ENCODE data around the gene KRTAP2-4. TPM values are rescaled to one million over a fixed set of nuclear protein-coding genes. Genes with fewer than 3 reads are reported as not detected.
"Not testable (repeated sequence)": the region's sequence is repeated elsewhere in the genome, so short reads cannot be mapped to it uniquely, and the experiment has no call there.

The KRTAP2-4 gene
- total RNA-seq, 1 experiment from 2014 or later, result not detected

GRCh38 chr17:41060052-41060604 lies 5.6 kb downstream of the KRTAP2-4 start, which contains the start of gene KRTAP2-3:
Gene KRTAP2-3 (minus strand): TSS chr17:41060114. CDS start chr17:41060050, 64 bp downstream.
- Histone ChIP-seq H3K27me3 (replicated peaks; ENCODE audit: insufficient read depth, low read depth, low read length, poor library complexity) (no peaks in the 10 kb centered on the region), H3K27ac (ENCODE audit: low read depth, low read length, poor library complexity, severe bottlenecking) (no peak within 1 kb of the TSS), H3K4me1 (ENCODE audit: insufficient read depth, low read length, poor library complexity, severe bottlenecking) (no peaks in the 10 kb centered on the region), H3K9me3 (ENCODE audit: low read depth, low read length, poor library complexity, severe bottlenecking) (no peaks in the 10 kb centered on the region), H3K4me3 (ENCODE audit: low read depth, low read length, poor library complexity, severe bottlenecking) (no peak within 1 kb of the TSS), H3K36me3 (ENCODE audit: insufficient read depth, low read length, poor library complexity, severe bottlenecking) (no peaks in the 10 kb centered on the region)
- no peak for DNase-seq (ENCODE audit: low spot score)
- POLR2A ChIA-PET (ENCODE audit: low non-redundant PET), result no interaction called here
- CTCF ChIA-PET, result no interaction called here
- BruUV-seq (replicated peaks), result no TSS peak
- intact Hi-C loops (cut with micrococcal nuclease; ENCODE audit: unreplicated experiment), result no loop called here
- TF ChIP-seq CTCF (conservative IDR thresholded peaks at IDR 0.05; ENCODE audit: low read depth, low read length) (no peak), EZH2 (IDR thresholded peaks at IDR 0.05; ENCODE audit: borderline replicate concordance, low read depth, low read length, poor library complexity, severe bottlenecking) (no peak)

GRCh38 chr17:41059276-41060051 lies 6.2 kb downstream of the KRTAP2-4 start:
- POLR2A ChIA-PET (ENCODE audit: low non-redundant PET); H3K27me3 ChIP-seq (replicated peaks; ENCODE audit: insufficient read depth, low read depth, low read length, poor library complexity); H3K4me1 ChIP-seq (ENCODE audit: insufficient read depth, low read length, poor library complexity, severe bottlenecking); H3K4me3 ChIP-seq (ENCODE audit: low read depth, low read length, poor library complexity, severe bottlenecking); intact Hi-C loops (cut with micrococcal nuclease; ENCODE audit: unreplicated experiment); H3K9me3 ChIP-seq (ENCODE audit: low read depth, low read length, poor library complexity, severe bottlenecking); CTCF ChIA-PET; H3K27ac ChIP-seq (ENCODE audit: low read depth, low read length, poor library complexity, severe bottlenecking); BruUV-seq (replicated peaks); DNase-seq (ENCODE audit: low spot score); H3K36me3 ChIP-seq (ENCODE audit: insufficient read depth, low read length, poor library complexity, severe bottlenecking): not testable (repeated sequence)

GRCh38 chr17:41058741-41059140 lies 6.9 kb downstream of the KRTAP2-4 start:
- Histone ChIP-seq H3K36me3 (ENCODE audit: insufficient read depth, low read length, poor library complexity, severe bottlenecking) (no peaks in the 10 kb centered on the region), H3K4me3 (ENCODE audit: low read depth, low read length, poor library complexity, severe bottlenecking) (no peak overlapping the region), H3K4me1 (ENCODE audit: insufficient read depth, low read length, poor library complexity, severe bottlenecking) (no peaks in the 10 kb centered on the region), H3K9me3 (ENCODE audit: low read depth, low read length, poor library complexity, severe bottlenecking) (no peaks in the 10 kb centered on the region), H3K27me3 (replicated peaks; ENCODE audit: insufficient read depth, low read depth, low read length, poor library complexity) (no peaks in the 10 kb centered on the region), H3K27ac (ENCODE audit: low read depth, low read length, poor library complexity, severe bottlenecking) (no peak overlapping the region)
- TF ChIP-seq EZH2 (IDR thresholded peaks at IDR 0.05; ENCODE audit: borderline replicate concordance, low read depth, low read length, poor library complexity, severe bottlenecking) (no peak), CTCF (conservative IDR thresholded peaks at IDR 0.05; ENCODE audit: low read depth, low read length) (no peak)
- BruUV-seq (replicated peaks), result no TSS peak
- POLR2A ChIA-PET (ENCODE audit: low non-redundant PET), result no interaction called here
- intact Hi-C loops (cut with micrococcal nuclease; ENCODE audit: unreplicated experiment), result no loop called here
- CTCF ChIA-PET, result no interaction called here
- DNase-seq (ENCODE audit: low spot score), result no peak
